Activated naive CD8-positive, alpha-beta T cell treated with anti-CD3 and anti-CD28 coated beads, Interleukin-2, amount 50 U/mL, for 16 hours (primary cell): Measurements from ENCODE around the gene NPM1.
"Not testable (repeated sequence)": the region's sequence is repeated elsewhere in the genome, so short reads cannot be mapped to it uniquely, and the experiment has no call there.

ENCODE experiments used
- DNase-seq: peaks from one replicate; pipeline ENCODE4 v3.0.0-alpha.2; 2020; ENCODE audit warnings: low read depth, low spot score

Gene NPM1

DNA sequence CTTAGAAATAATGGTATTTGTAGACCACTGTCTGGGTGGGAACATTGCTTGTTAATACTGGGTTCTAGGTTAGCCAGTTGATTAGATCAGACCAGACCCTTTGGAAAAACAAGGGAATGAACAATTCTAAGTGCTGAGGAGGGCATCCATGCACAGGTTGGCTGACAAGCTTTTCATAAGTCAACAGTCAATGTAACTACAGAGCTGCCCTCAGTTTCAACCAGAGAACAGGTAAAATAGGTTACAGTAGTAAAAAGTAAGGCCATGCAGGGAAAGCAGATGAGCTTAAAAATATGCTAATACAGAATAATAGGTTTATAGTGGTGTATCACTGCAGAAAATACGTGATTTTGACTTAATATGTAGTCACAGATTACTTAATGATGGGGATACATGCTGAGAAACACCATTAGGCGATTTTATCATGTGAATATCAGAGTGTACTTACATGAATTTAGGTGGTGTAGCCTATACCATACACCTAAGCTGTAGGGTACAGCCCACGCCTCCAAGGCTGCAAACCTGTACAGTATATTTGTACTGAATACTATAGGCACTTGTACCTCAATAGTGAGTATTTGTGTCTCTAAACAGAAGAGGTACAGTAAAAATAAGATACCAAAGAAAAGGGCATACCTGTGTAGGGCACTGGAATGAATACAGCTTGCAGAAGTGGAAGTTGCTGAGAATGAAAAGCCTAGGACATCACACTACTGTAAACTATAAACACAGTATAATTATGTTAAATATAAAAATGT lies 25.7 kb downstream of the NPM1 start:
- DNase-seq = no peak

- DNase-seq = not testable (repeated sequence)
These were observed 26.3 kb downstream of the NPM1 start for GRCh38 chr5:171413993-171414392.

- DNase-seq = no peak
These were observed 27.6 kb downstream of the NPM1 start for GRCh38 chr5:171415115-171415730.

DNA sequence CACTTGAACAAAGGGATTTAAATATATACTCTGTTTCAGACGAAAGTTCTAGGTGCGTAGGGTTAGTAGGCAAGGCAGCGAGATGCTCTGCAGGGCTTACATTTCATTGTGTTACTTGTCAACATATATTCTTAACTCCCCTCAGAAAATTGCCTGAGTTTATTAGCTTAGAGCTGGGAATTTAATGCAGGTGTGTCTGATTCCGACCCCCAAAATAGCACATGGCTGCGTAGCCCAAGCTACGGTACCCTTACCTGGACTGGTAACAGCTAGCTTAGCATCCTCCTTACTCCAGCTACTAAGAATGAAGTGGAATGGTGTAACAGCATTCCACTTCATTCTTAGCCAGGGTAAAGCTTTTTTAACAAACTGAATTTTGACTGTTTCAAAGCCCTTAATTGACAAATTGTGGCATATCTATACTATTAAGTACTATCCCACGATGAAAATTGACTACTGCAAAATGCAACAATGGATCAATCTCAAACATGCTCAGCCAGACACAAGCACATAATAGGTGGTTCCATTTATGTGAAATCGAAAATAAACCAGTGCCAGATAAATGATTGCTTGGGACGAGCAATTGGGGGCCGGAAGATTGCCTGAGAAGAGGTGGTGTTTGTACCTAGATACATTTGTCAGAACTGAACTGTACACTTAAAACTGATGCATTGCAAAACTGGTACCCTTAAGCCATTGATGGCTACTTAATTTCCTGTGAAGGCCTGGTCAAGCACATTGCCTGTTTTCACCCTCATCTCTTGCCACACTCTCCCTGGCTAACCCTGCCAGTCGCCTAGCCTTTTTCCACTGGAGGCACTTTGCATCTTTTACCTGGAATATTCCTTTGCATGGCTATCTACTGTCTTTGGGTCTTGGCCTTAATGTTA lies 28.8 kb downstream of the NPM1 start:
- DNase-seq = no peak

GRCh38 chr5:171418316-171418981 lies 30.8 kb downstream of the NPM1 start:
- DNase-seq = peak; percentile 19

GRCh38 chr5:171418982-171419687 lies 31.5 kb downstream of the NPM1 start, which contains the start of gene FGF18:
FGF18 (plus strand) TSS chr5:171419647; CDS start chr5:171420200, 553 bp downstream.
- DNase-seq = no peak

- no peak for DNase-seq
These were observed 32.2 kb downstream of the NPM1 start for GRCh38 chr5:171419688-171420430.

- DNase-seq = no peak
These were observed 33.0 kb downstream of the NPM1 start for GRCh38 chr5:171420431-171421241.

DNA sequence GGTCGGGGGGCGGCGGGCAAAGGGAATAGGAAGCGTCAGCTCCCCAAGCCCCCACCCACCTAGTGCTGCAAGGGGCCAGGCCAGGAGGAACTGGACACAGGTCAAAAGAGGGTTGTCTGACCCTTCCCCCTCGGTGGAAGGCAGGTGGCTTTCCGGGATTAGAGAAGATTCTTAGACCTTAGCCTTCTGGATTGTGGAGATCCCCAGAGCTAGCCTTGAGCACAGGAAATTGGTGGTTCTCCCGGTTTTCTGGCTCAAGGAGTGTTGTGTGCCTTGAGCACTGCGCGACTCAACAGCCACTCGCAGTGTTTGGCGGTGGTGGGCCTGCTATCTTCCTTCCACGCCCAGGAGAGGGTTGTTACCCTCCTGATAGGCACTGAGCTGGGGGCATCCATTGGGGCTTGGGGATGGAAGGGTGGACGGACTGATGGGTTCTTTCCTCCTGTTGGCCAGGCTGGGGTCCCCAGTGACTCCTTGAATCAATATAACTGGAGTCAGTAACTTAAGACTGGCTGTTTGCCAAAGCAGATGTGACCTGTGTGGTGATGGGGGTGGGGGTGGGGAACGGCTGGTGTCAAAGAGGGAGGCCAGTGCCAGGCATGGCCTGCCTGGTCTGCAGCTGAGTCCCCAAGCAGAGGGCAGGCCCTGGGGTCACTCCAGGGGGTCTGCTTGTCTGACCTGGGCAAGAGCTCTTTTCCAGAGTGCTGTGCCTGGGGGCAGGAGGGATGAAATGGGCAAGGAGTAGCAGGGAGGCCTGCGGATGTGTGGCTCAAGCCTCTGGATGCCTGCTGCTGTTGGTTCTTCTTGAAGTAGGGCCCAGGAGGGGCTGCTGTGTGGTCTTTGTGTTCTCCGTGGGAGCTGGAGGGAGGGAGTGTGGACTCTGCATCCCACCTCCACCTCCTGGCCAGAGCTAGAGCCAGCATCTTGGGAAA lies 33.9 kb downstream of the NPM1 start:
- DNase-seq = no peak

DNA sequence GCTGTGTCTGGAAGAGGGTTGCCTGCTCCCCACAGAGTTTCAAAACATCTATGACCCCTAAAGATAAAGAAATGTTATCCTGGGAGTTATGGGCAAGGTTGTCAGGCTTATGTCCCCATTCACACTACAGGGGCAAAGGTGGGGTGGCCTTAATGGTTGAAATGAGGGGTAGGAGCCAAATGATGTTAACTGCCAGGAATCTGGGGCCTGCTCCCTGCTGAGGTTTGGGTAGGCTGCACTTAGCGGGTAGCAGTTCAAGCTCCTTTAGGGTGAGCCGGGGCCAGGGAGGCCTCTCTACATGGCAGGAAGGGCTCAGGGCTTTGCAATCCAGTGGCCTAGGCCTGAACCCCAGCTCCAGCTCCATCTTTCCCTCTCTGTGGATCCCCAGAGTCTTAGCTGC lies 34.8 kb downstream of the NPM1 start:
- no peak for DNase-seq

DNA sequence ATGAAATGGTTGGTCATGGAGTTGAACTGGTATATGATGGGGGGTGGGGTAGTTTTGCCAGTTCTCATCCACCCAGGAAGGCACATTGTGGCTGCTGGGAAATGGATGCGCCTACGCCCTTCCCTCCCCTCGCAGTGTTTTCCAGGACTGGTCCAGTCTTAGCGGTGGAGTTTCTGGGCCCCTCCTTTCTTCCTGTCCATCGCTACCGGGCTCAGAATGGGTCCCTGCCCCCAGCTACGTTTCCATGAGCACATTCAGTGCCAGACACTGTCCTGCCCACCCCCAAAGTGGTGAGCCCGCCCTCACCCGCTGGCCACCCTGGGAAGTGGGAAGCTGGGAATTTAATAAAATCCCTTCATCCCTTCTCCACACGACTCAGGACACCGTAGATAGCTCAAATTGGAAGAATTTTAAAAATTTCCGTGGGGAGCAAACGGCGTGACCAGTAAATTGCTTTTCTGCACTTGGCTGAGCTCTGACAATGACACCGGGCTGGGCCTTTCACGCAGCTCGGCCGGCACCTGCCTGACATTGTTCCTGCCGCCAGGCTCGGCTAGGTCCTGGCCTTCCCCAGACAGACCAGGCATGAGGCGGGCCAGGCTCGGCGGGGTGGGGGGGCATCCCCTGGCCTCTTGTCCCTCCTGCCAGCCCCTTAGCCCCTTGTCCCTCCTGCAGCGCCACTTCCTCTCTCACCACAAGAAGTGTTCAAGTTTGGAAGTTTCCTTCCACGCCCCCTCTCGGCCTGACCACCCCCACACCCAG lies 35.4 kb downstream of the NPM1 start:
- no peak for DNase-seq

DNA sequence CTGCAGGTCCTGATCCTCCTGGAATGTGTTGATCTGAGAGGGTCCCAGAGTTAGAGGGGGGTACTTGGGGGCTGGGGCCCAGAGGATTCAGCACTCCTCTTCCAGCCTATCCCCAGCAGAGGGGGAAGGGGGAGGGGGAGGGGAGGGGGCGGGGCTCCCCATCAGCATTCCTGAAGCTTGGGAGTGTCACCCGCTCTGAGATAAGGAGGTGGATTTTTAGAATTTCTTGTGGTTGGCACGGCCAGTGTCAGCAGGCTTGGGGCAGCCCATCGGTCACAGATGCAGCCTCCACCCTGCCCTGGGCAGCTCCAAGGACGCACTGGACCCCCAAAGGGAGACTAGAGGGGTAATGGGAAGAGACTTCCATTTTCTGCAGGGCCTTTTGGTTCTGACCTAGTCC lies 37.1 kb downstream of the NPM1 start:
- no peak for DNase-seq

GRCh38 chr5:171425596-171426244 lies 38.1 kb downstream of the NPM1 start:
- DNase-seq = no peak

- no peak for DNase-seq
These were observed 38.6 kb downstream of the NPM1 start for GRCh38 chr5:171426266-171426665.

GRCh38 chr5:171426680-171427079 lies 39.0 kb downstream of the NPM1 start:
- DNase-seq = no peak

- DNase-seq = no peak
These were observed 39.9 kb downstream of the NPM1 start for GRCh38 chr5:171427318-171428167.
